ENCODE measurements around the gene GRK3.
"Not testable (repeated sequence)": the region's sequence is repeated elsewhere in the genome, so short reads cannot be mapped to it uniquely, and the experiment has no call there.

GRK3 gene

GRCh38 chr22:25540166-25540907 is 24.1 kb upstream of the GRK3 start:
- Histone ChIP-seq H3K4me1 (ENCODE audit: insufficient read depth, low read length) (peaks cover 56% of the 10 kb centered on the region), H3K27me3 (ENCODE audit: control insufficient read depth in 1 of 2, insufficient read depth in 2 of 2, low read length in 2 of 2) (no peaks in the 10 kb centered on the region), H3K27ac (ENCODE audit: low read depth, low read length) (peak overlapping the region; percentile 53), H3K4me3 (ENCODE audit: low read depth in 1 of 2, low read length in 2 of 2) (peak overlapping the region in 1 of 2 donors; percentile 19), H3K9me3 (ENCODE audit: low read length) (peaks cover 6% of the 10 kb centered on the region), H3K9ac (ENCODE audit: low read length) (no peak overlapping the region), H3K36me3 (ENCODE audit: insufficient read depth, low read length) (no peaks in the 10 kb centered on the region)

GRCh38 chr22:25540908-25541660 is 23.4 kb upstream of the GRK3 start:
- H3K9ac ChIP-seq (ENCODE audit: low read length), result no peak overlapping the region
- peak overlapping the region in 1 of 2 donors; percentile 19 for H3K4me3 ChIP-seq (ENCODE audit: low read depth in 1 of 2, low read length in 2 of 2)
- H3K36me3 ChIP-seq (ENCODE audit: insufficient read depth, low read length), result no peaks in the 10 kb centered on the region
- peaks cover 54% of the 10 kb centered on the region for H3K4me1 ChIP-seq (ENCODE audit: insufficient read depth, low read length)
- H3K27me3 ChIP-seq (ENCODE audit: control insufficient read depth in 1 of 2, insufficient read depth in 2 of 2, low read length in 2 of 2), result no peaks in the 10 kb centered on the region
- peak overlapping the region; percentile 53 for H3K27ac ChIP-seq (ENCODE audit: low read depth, low read length)
- H3K9me3 ChIP-seq (ENCODE audit: low read length), result peaks cover 6% of the 10 kb centered on the region

- Histone ChIP-seq H3K9me3 (ENCODE audit: low read length) (peaks cover 6% of the 10 kb centered on the region), H3K27ac (ENCODE audit: low read depth, low read length) (no peak overlapping the region), H3K36me3 (ENCODE audit: insufficient read depth, low read length) (no peaks in the 10 kb centered on the region), H3K4me3 (ENCODE audit: low read depth in 1 of 2, low read length in 2 of 2) (no peak overlapping the region), H3K9ac (ENCODE audit: low read length) (no peak overlapping the region), H3K27me3 (ENCODE audit: control insufficient read depth in 1 of 2, insufficient read depth in 2 of 2, low read length in 2 of 2) (no peaks in the 10 kb centered on the region), H3K4me1 (ENCODE audit: insufficient read depth, low read length) (peaks cover 44% of the 10 kb centered on the region)
These were observed 22.3 kb upstream of the GRK3 start for GRCh38 chr22:25542191-25542590.

- H3K27ac ChIP-seq (ENCODE audit: low read depth, low read length), result peak overlapping the region; percentile 6
- no peak overlapping the region for H3K9ac ChIP-seq (ENCODE audit: low read length)
- H3K36me3 ChIP-seq (ENCODE audit: insufficient read depth, low read length), result no peaks in the 10 kb centered on the region
- H3K4me3 ChIP-seq (ENCODE audit: low read depth in 1 of 2, low read length in 2 of 2), result no peak overlapping the region
- peaks cover 44% of the 10 kb centered on the region for H3K4me1 ChIP-seq (ENCODE audit: insufficient read depth, low read length)
- H3K27me3 ChIP-seq (ENCODE audit: control insufficient read depth in 1 of 2, insufficient read depth in 2 of 2, low read length in 2 of 2), result no peaks in the 10 kb centered on the region
- H3K9me3 ChIP-seq (ENCODE audit: low read length), result peaks cover 6% of the 10 kb centered on the region
These were observed 21.6 kb upstream of the GRK3 start for GRCh38 chr22:25542720-25543402.

GRCh38 chr22:25545146-25545545 is 19.3 kb upstream of the GRK3 start:
- no peak overlapping the region for H3K27ac ChIP-seq (ENCODE audit: low read depth, low read length)
- no peaks in the 10 kb centered on the region for H3K36me3 ChIP-seq (ENCODE audit: insufficient read depth, low read length)
- H3K9me3 ChIP-seq (ENCODE audit: low read length), result peaks cover 6% of the 10 kb centered on the region
- no peaks in the 10 kb centered on the region for H3K27me3 ChIP-seq (ENCODE audit: control insufficient read depth in 1 of 2, insufficient read depth in 2 of 2, low read length in 2 of 2)
- H3K9ac ChIP-seq (ENCODE audit: low read length), result no peak overlapping the region
- peaks cover 35% of the 10 kb centered on the region for H3K4me1 ChIP-seq (ENCODE audit: insufficient read depth, low read length)
- no peak overlapping the region for H3K4me3 ChIP-seq (ENCODE audit: low read depth in 1 of 2, low read length in 2 of 2)

GRCh38 chr22:25545672-25546071 is 18.8 kb upstream of the GRK3 start:
- Histone ChIP-seq H3K4me3 (ENCODE audit: low read depth in 1 of 2, low read length in 2 of 2) (no peak overlapping the region), H3K9ac (ENCODE audit: low read length) (no peak overlapping the region), H3K27me3 (ENCODE audit: control insufficient read depth in 1 of 2, insufficient read depth in 2 of 2, low read length in 2 of 2) (no peaks in the 10 kb centered on the region), H3K27ac (ENCODE audit: low read depth, low read length) (no peak overlapping the region), H3K4me1 (ENCODE audit: insufficient read depth, low read length) (peaks cover 29% of the 10 kb centered on the region), H3K9me3 (ENCODE audit: low read length) (peaks cover 6% of the 10 kb centered on the region), H3K36me3 (ENCODE audit: insufficient read depth, low read length) (no peaks in the 10 kb centered on the region)

- H3K27ac ChIP-seq (ENCODE audit: low read depth, low read length), result no peak overlapping the region
- H3K4me1 ChIP-seq (ENCODE audit: insufficient read depth, low read length), result peaks cover 24% of the 10 kb centered on the region
- H3K4me3 ChIP-seq (ENCODE audit: low read depth in 1 of 2, low read length in 2 of 2), result no peak overlapping the region
- H3K9ac ChIP-seq (ENCODE audit: low read length), result no peak overlapping the region
- H3K27me3 ChIP-seq (ENCODE audit: control insufficient read depth in 1 of 2, insufficient read depth in 2 of 2, low read length in 2 of 2), result no peaks in the 10 kb centered on the region
- H3K9me3 ChIP-seq (ENCODE audit: low read length), result peaks cover 4% of the 10 kb centered on the region
- no peaks in the 10 kb centered on the region for H3K36me3 ChIP-seq (ENCODE audit: insufficient read depth, low read length)
These were observed 18.2 kb upstream of the GRK3 start for GRCh38 chr22:25546242-25546641.

- Histone ChIP-seq H3K4me3 (ENCODE audit: low read depth in 1 of 2, low read length in 2 of 2) (no peak overlapping the region), H3K9ac (ENCODE audit: low read length) (no peak overlapping the region), H3K9me3 (ENCODE audit: low read length) (no peaks in the 10 kb centered on the region), H3K36me3 (ENCODE audit: insufficient read depth, low read length) (no peaks in the 10 kb centered on the region), H3K4me1 (ENCODE audit: insufficient read depth, low read length) (peaks cover 22% of the 10 kb centered on the region), H3K27ac (ENCODE audit: low read depth, low read length) (no peak overlapping the region), H3K27me3 (ENCODE audit: control insufficient read depth in 1 of 2, insufficient read depth in 2 of 2, low read length in 2 of 2) (no peaks in the 10 kb centered on the region)
These were observed 17.7 kb upstream of the GRK3 start for GRCh38 chr22:25546751-25547150.

GRCh38 chr22:25548866-25549464 is 15.5 kb upstream of the GRK3 start:
- Histone ChIP-seq H3K36me3 (ENCODE audit: insufficient read depth, low read length) (no peaks in the 10 kb centered on the region), H3K4me1 (ENCODE audit: insufficient read depth, low read length) (peaks cover 8% of the 10 kb centered on the region), H3K4me3 (ENCODE audit: low read depth in 1 of 2, low read length in 2 of 2) (no peak overlapping the region), H3K9ac (ENCODE audit: low read length) (no peak overlapping the region), H3K27ac (ENCODE audit: low read depth, low read length) (no peak overlapping the region), H3K9me3 (ENCODE audit: low read length) (no peaks in the 10 kb centered on the region), H3K27me3 (ENCODE audit: control insufficient read depth in 1 of 2, insufficient read depth in 2 of 2, low read length in 2 of 2) (no peaks in the 10 kb centered on the region)

GRCh38 chr22:25551396-25551795 is 13.1 kb upstream of the GRK3 start:
- no peak overlapping the region for H3K4me3 ChIP-seq (ENCODE audit: low read depth in 1 of 2, low read length in 2 of 2)
- H3K4me1 ChIP-seq (ENCODE audit: insufficient read depth, low read length), result peaks cover 20% of the 10 kb centered on the region
- H3K9me3 ChIP-seq (ENCODE audit: low read length), result no peaks in the 10 kb centered on the region
- H3K36me3 ChIP-seq (ENCODE audit: insufficient read depth, low read length), result no peaks in the 10 kb centered on the region
- H3K27me3 ChIP-seq (ENCODE audit: control insufficient read depth in 1 of 2, insufficient read depth in 2 of 2, low read length in 2 of 2), result no peaks in the 10 kb centered on the region
- no peak overlapping the region for H3K9ac ChIP-seq (ENCODE audit: low read length)
- H3K27ac ChIP-seq (ENCODE audit: low read depth, low read length), result no peak overlapping the region

GRCh38 chr22:25552405-25552804 is 12.1 kb upstream of the GRK3 start:
- not testable (repeated sequence) for H3K36me3 ChIP-seq (ENCODE audit: insufficient read depth, low read length); H3K27me3 ChIP-seq (ENCODE audit: control insufficient read depth in 1 of 2, insufficient read depth in 2 of 2, low read length in 2 of 2); H3K4me3 ChIP-seq (ENCODE audit: low read depth in 1 of 2, low read length in 2 of 2); H3K9me3 ChIP-seq (ENCODE audit: low read length); H3K27ac ChIP-seq (ENCODE audit: low read depth, low read length); H3K9ac ChIP-seq (ENCODE audit: low read length)
- H3K4me1 ChIP-seq (ENCODE audit: insufficient read depth, low read length), result peaks cover 20% of the 10 kb centered on the region

All from muscle layer of colon (tissue), 2 donors.